Measurements from ENCODE around the gene ILF3. TPM values are rescaled to one million over a fixed set of nuclear protein-coding genes. Genes with fewer than 3 reads are reported as not detected.

Gene ILF3
- total RNA-seq, 1 donor from 2014 or later, result 106 TPM

GRCh38 chr19:10683582-10683981, 29.4 kb downstream of the ILF3 start:
- DNase-seq, result no peak
- TF ChIP-seq, protein P1, sequence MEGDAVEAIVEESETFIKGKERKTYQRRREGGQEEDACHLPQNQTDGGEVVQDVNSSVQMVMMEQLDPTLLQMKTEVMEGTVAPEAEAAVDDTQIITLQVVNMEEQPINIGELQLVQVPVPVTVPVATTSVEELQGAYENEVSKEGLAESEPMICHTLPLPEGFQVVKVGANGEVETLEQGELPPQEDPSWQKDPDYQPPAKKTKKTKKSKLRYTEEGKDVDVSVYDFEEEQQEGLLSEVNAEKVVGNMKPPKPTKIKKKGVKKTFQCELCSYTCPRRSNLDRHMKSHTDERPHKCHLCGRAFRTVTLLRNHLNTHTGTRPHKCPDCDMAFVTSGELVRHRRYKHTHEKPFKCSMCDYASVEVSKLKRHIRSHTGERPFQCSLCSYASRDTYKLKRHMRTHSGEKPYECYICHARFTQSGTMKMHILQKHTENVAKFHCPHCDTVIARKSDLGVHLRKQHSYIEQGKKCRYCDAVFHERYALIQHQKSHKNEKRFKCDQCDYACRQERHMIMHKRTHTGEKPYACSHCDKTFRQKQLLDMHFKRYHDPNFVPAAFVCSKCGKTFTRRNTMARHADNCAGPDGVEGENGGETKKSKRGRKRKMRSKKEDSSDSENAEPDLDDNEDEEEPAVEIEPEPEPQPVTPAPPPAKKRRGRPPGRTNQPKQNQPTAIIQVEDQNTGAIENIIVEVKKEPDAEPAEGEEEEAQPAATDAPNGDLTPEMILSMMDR (IDR thresholded peaks at IDR 0.05; ENCODE audit: borderline replicate concordance), result no peak
- intact Hi-C loops (cut with micrococcal nuclease), result no loop called here
- H3K4me1 ChIP-seq, result peaks cover 39% of the 10 kb centered on the region
- no peaks in the 10 kb centered on the region for H3K27me3 ChIP-seq (ENCODE audit: low read depth)
- H3K9me3 ChIP-seq (replicated peaks), result no peaks in the 10 kb centered on the region
- no peak overlapping the region for H3K27ac ChIP-seq (replicated peaks)
- H3K36me3 ChIP-seq, result peaks cover 91% of the 10 kb centered on the region
- no peak overlapping the region for H3K4me3 ChIP-seq

GRCh38 chr19:10685210-10685609, 31.1 kb downstream of the ILF3 start:
- H3K27me3 ChIP-seq (ENCODE audit: low read depth), result no peaks in the 10 kb centered on the region
- no peak overlapping the region for H3K27ac ChIP-seq (replicated peaks)
- no peak for DNase-seq
- peaks cover 39% of the 10 kb centered on the region for H3K4me1 ChIP-seq
- no peak overlapping the region for H3K4me3 ChIP-seq
- TF ChIP-seq, protein P1 (IDR thresholded peaks at IDR 0.05; ENCODE audit: borderline replicate concordance), result no peak
- intact Hi-C loops (cut with micrococcal nuclease), result no loop called here
- H3K9me3 ChIP-seq (replicated peaks), result no peaks in the 10 kb centered on the region
- peaks cover 91% of the 10 kb centered on the region for H3K36me3 ChIP-seq

GRCh38 chr19:10686193-10686592, 32.0 kb downstream of the ILF3 start:
- TF ChIP-seq, protein P1 (IDR thresholded peaks at IDR 0.05; ENCODE audit: borderline replicate concordance), result no peak
- Histone ChIP-seq H3K27me3 (ENCODE audit: low read depth) (no peaks in the 10 kb centered on the region), H3K9me3 (replicated peaks) (no peaks in the 10 kb centered on the region), H3K4me3 (no peak overlapping the region), H3K36me3 (peaks cover 91% of the 10 kb centered on the region), H3K4me1 (peaks cover 39% of the 10 kb centered on the region), H3K27ac (replicated peaks) (peak overlapping the region; percentile 45)
- DNase-seq, result no peak
- intact Hi-C loops (cut with micrococcal nuclease), result no loop called here

DNA sequence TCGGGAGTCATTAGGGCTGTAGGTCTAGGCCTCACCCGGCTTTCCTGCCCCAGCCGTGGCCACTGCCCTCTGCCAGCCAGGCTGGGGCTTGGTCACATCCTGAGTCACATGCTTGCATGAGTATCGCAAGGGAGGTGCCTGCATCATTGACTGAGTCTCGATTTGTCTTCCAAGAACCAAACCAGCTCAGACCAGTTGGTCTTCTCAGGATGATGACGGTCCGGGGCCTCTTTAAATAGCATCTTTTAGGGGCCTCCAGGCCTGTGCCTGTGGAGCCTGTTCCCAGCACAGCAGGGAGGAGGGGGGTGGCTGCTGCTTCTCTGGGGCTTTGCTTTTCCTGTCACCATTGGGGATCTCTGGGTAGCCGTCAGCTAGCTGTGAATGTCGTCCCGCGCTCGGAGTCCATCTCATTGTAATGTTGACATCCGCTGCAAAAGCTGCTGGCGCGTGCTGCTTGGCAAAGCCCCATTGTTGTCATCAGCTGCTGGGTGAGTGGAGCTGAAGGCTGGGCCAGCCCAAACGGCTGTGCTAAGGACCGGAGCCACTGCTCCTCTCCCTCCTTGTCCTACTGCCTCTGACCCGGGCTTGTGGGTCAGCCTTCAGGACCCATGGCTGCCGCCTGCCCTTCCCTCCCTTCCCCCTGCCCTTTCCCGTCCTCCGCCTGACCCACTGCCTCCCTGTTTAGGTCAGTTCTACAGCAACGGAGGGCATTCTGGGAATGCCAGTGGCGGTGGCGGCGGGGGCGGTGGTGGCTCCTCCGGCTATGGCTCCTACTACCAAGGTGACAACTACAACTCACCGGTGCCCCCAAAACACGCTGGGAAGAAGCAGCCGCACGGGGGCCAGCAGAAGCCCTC, 32.7 kb downstream of the ILF3 start:
- Histone ChIP-seq H3K27me3 (ENCODE audit: low read depth) (no peaks in the 10 kb centered on the region), H3K36me3 (peaks cover 91% of the 10 kb centered on the region), H3K4me3 (no peak overlapping the region), H3K27ac (replicated peaks) (peak overlapping the region; percentile 45), H3K9me3 (replicated peaks) (no peaks in the 10 kb centered on the region), H3K4me1 (peaks cover 37% of the 10 kb centered on the region)
- peak; percentile 73 for DNase-seq
- intact Hi-C loops (cut with micrococcal nuclease), result no loop called here
- TF ChIP-seq, protein P1 (IDR thresholded peaks at IDR 0.05; ENCODE audit: borderline replicate concordance), result no peak

DNA sequence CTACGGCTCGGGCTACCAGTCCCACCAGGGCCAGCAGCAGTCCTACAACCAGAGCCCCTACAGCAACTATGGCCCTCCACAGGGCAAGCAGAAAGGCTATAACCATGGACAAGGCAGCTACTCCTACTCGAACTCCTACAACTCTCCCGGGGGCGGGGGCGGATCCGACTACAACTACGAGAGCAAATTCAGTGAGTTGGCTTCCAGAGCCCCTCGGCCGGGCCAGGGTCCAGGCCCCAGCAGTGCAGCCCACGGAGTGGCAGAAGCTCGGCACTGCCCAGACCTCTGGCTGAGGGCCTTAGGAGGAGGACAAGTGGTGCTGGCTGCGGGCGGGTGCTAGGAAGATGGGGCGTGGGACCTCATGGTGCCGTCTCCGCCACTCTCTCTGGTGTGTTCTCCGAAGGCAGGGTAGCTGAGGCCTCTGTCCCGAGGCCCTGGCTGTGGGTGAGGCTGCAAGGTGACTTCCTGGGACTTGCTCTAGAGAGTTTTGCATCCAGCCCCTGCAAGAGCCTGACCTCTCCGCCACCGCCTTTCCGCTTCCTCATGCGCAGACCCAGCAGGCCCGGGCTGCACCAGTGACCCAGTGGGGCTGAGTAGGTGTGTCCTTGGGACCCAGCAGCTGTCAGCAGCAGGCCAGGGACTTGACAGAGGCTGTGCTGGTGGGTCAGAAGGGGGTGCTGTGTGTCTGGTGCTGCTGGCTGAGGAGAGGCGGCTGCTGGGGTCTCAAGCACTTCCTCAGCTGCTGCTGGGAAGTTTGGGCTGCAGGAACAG, 33.6 kb downstream of the ILF3 start:
- peaks cover 33% of the 10 kb centered on the region for H3K4me1 ChIP-seq
- H3K36me3 ChIP-seq, result peaks cover 90% of the 10 kb centered on the region
- peak overlapping the region; percentile 45 for H3K27ac ChIP-seq (replicated peaks)
- intact Hi-C loops (cut with micrococcal nuclease), result no loop called here
- no peak overlapping the region for H3K4me3 ChIP-seq
- no peaks in the 10 kb centered on the region for H3K27me3 ChIP-seq (ENCODE audit: low read depth)
- no peak for DNase-seq
- TF ChIP-seq, protein P1 (IDR thresholded peaks at IDR 0.05; ENCODE audit: borderline replicate concordance), result no peak
- no peaks in the 10 kb centered on the region for H3K9me3 ChIP-seq (replicated peaks)

All from left ventricle myocardium inferior (tissue), 1 donor.